GM18502 (cell line): ENCODE data around the gene PDZRN4.
"Not testable (repeated sequence)": the region's sequence is repeated elsewhere in the genome, so short reads cannot be mapped to it uniquely, and the experiment has no call there.

Source experiments
- ATAC-seq: cut with Tn5 transposase; IDR thresholded peaks from one replicate; pipeline ENCODE4 v1.9.1; 2021; ENCODE audit warnings: mild to moderate bottlenecking; ENCODE audit not compliant: unreplicated experiment, poor library complexity

The PDZRN4 gene

GRCh38 chr12:41536813-41537490, 348.8 kb downstream of the PDZRN4 start:
- ATAC-seq, result no peak

- ATAC-seq, result no peak
Observed at GRCh38 chr12:41537522-41537921, 349.4 kb downstream of the PDZRN4 start.

GRCh38 chr12:41545761-41546160, 357.6 kb downstream of the PDZRN4 start:
- ATAC-seq, result no peak

GRCh38 chr12:41547071-41547470, 359.0 kb downstream of the PDZRN4 start:
- not testable (repeated sequence) for ATAC-seq

- no peak for ATAC-seq
Observed at GRCh38 chr12:41548926-41549325, 360.8 kb downstream of the PDZRN4 start.

- no peak for ATAC-seq
Observed at GRCh38 chr12:41552588-41552987, 364.5 kb downstream of the PDZRN4 start.

GRCh38 chr12:41556176-41556575, 368.1 kb downstream of the PDZRN4 start:
- ATAC-seq, result no peak

- ATAC-seq, result no peak
Observed at GRCh38 chr12:41557344-41557743, 369.2 kb downstream of the PDZRN4 start.

- no peak for ATAC-seq
Observed at GRCh38 chr12:41558671-41559070, 370.6 kb downstream of the PDZRN4 start.

- no peak for ATAC-seq
Observed at GRCh38 chr12:41563051-41563450, 374.9 kb downstream of the PDZRN4 start.

GRCh38 chr12:41564816-41565215, 376.7 kb downstream of the PDZRN4 start:
- ATAC-seq, result no peak

- ATAC-seq, result no peak
Observed at GRCh38 chr12:41566703-41567102, 378.6 kb downstream of the PDZRN4 start.

- no peak for ATAC-seq
Observed at GRCh38 chr12:41573445-41573844, 385.3 kb downstream of the PDZRN4 start.

GRCh38 chr12:41576925-41577324, 388.8 kb downstream of the PDZRN4 start:
- ATAC-seq, result no peak

GRCh38 chr12:41577995-41578394, 389.9 kb downstream of the PDZRN4 start:
- ATAC-seq, result no peak

- ATAC-seq, result no peak
Observed at GRCh38 chr12:41585784-41586183, 397.7 kb downstream of the PDZRN4 start.

GRCh38 chr12:41587574-41587973, 399.5 kb downstream of the PDZRN4 start:
- no peak for ATAC-seq

- ATAC-seq, result no peak
Observed at GRCh38 chr12:41589878-41590277, 401.8 kb downstream of the PDZRN4 start.

- ATAC-seq, result no peak
Observed at GRCh38 chr12:41596190-41596589, 408.1 kb downstream of the PDZRN4 start.

- ATAC-seq, result no peak
Observed at GRCh38 chr12:41604830-41605229, 416.7 kb downstream of the PDZRN4 start.

GRCh38 chr12:41605545-41606305, 417.6 kb downstream of the PDZRN4 start:
- no peak for ATAC-seq
